GM12865 (cell line): Measurements from ENCODE around the gene PLAAT5.
A peak's percentile ranks its signal among the peaks of the same experiment; 100 is the strongest.

Source experiments
- DNase-seq: peaks from one replicate; pipeline ENCODE4 v3.0.0; 2010; ENCODE audit warnings: low read depth
- H3K4me3 ChIP-seq: 2 replicates; pipeline ENCODE4 v1.5.1; 2011; ENCODE audit warnings: mild to moderate bottlenecking, low read depth, low read length, control low read depth
- CTCF ChIP-seq: IDR thresholded peaks from 2 replicates; pipeline ENCODE4 v1.5.1; 2011; ENCODE audit warnings: low read length, control low read depth, low read depth, inconsistent platforms; ENCODE audit not compliant: insufficient read depth; ENCODE audit errors: missing control alignments

Gene PLAAT5

GRCh38 chr11:63504933-63505586 is 14.1 kb upstream of the PLAAT5 start:
- TF ChIP-seq CTCF: no peak
- no peak overlapping the region for H3K4me3 ChIP-seq
- no peak for DNase-seq

- no peak overlapping the region for H3K4me3 ChIP-seq
- no peak for DNase-seq
- no peak for TF ChIP-seq CTCF
These were observed 13.1 kb upstream of the PLAAT5 start for GRCh38 chr11:63504054-63504453.

- no peak for DNase-seq
- TF ChIP-seq CTCF: no peak
- no peak overlapping the region for H3K4me3 ChIP-seq
These were observed 12.5 kb upstream of the PLAAT5 start for GRCh38 chr11:63503492-63503891.

GRCh38 chr11:63502252-63502820 is 11.4 kb upstream of the PLAAT5 start:
- no peak for TF ChIP-seq CTCF
- H3K4me3 ChIP-seq: no peak overlapping the region
- peak; percentile 8 for DNase-seq

- no peak overlapping the region for H3K4me3 ChIP-seq
- no peak for TF ChIP-seq CTCF
- DNase-seq: no peak
These were observed 10.3 kb upstream of the PLAAT5 start for GRCh38 chr11:63501236-63501635.

- no peak overlapping the region for H3K4me3 ChIP-seq
- TF ChIP-seq CTCF: no peak
- DNase-seq: no peak
These were observed 8.9 kb upstream of the PLAAT5 start for GRCh38 chr11:63499874-63500273.

- no peak for DNase-seq
- TF ChIP-seq CTCF: no peak
These were observed 4.0 kb upstream of the PLAAT5 start for GRCh38 chr11:63494975-63495374.

More at GRCh38 chr11:63494975-63495374, 4.0 kb upstream of the PLAAT5 start:
- no peak overlapping the region for H3K4me3 ChIP-seq
